C4-2B (cell line): Measurements from ENCODE around the gene AK8.

Source experiments
- H3K27ac ChIP-seq: fragments of 450-650 bp; 2 replicates; pipeline ENCODE4 v1.5.1; 2017
- ZFX ChIP-seq: fragments of 450-650 bp; IDR thresholded peaks from 2 replicates; pipeline ENCODE4 v1.6.1; 2017
- TF ChIP-seq, protein P1 (sequence below): fragments of 450-650 bp; conservative IDR thresholded peaks from 2 replicates; pipeline ENCODE4 v1.5.1; 2017; ENCODE audit warnings: mild to moderate bottlenecking

The AK8 gene

DNA sequence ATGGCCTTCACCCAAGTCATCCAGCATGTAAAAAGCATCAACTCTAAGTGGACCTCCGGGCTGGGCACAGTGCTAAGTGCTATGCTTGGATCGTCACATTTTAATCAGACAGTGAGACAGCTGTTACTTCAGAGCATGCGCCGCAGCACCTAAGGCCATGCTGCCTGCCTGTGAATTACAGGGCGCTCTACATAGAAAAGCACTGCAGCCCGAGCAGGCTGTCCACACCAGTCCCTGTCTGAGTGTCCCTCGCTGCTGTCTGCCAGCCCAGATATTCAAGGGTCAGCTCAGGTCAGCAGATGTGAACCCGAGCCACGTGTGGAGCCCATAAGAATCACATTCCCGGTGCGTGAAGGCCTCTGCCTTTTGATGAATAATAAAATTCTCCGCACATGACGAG lies 37.1 kb downstream of the AK8 start:
- TF ChIP-seq, protein P1, sequence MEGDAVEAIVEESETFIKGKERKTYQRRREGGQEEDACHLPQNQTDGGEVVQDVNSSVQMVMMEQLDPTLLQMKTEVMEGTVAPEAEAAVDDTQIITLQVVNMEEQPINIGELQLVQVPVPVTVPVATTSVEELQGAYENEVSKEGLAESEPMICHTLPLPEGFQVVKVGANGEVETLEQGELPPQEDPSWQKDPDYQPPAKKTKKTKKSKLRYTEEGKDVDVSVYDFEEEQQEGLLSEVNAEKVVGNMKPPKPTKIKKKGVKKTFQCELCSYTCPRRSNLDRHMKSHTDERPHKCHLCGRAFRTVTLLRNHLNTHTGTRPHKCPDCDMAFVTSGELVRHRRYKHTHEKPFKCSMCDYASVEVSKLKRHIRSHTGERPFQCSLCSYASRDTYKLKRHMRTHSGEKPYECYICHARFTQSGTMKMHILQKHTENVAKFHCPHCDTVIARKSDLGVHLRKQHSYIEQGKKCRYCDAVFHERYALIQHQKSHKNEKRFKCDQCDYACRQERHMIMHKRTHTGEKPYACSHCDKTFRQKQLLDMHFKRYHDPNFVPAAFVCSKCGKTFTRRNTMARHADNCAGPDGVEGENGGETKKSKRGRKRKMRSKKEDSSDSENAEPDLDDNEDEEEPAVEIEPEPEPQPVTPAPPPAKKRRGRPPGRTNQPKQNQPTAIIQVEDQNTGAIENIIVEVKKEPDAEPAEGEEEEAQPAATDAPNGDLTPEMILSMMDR, result no peak
- TF ChIP-seq ZFX, result no peak
- H3K27ac ChIP-seq, result no peak overlapping the region

DNA sequence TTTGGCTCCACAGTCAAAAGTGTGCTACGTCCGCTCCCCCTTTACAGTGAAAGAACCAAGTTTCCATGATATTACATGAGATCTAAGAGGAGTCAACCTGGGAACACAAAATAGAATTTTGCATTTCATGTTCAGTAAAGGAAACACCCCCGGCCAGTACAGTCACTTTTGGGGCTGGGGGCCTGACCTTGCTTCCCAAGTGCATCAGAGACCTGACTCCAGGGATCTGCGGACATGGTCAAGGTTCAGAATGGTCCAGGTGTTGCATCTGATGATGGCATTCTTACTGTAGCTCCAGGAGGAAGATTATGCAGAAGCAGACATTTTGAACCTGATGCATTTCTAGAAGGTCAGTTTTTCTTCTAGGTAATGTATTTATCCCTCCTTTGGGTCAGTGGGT lies 39.8 kb downstream of the AK8 start:
- TF ChIP-seq, protein P1, result no peak
- TF ChIP-seq ZFX, result no peak
- no peak overlapping the region for H3K27ac ChIP-seq

DNA sequence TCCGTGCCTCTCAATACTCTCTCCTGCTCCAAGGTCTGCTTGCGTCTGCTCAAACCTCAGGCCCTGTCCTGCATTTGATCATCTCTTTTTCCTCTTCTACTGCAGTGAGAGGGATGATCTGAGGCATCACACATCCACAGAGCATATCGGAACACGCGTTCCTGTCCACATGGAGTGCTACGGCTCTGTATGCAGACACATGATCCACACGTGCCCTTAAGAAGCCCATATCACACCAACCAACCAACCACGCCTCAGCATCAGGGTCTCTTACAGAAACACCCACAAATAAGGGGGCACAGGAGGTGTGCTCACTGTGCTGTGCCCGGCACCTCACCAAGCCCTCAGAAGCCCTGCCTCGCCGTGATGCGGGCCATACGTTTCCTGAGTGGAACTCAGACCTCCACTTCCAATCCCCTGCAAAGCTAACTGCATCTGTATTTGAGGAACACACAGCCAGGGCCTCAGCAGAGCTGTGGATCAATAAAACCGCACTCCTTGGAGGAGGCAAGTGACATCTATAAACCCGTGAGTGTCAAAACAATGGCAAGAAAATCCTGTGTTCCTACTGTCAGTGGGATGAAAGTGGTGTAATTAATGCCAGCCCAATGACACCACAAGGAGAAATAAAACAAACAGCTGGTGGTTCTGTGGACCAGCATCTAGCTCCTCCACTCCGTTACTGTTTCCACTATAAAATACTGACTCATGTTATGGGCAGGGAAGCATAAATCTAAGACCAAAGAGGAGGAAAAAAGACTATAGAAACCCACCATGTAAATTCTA lies 40.4 kb downstream of the AK8 start:
- TF ChIP-seq, protein P1, result no peak
- no peak for TF ChIP-seq ZFX
- H3K27ac ChIP-seq, result no peak overlapping the region

DNA sequence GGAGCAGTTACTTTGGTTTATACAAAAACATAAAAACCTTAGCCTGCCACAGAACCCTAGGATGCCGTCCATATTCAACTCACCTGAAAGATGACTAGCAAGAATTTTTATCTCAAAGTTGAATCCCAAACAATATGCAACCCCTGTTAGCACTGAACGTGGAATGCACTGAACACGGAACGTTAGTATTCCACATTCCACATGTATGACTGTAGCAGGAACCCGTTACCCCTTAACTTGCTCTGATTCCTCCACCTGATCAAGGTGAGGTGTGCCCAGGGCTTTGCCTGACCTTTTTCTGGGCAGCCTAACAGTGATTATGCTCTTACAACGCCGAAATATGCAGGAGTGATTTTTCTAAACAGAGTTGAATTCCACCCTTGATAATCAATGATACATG lies 43.7 kb downstream of the AK8 start:
- TF ChIP-seq ZFX, result no peak
- TF ChIP-seq, protein P1, result no peak

DNA sequence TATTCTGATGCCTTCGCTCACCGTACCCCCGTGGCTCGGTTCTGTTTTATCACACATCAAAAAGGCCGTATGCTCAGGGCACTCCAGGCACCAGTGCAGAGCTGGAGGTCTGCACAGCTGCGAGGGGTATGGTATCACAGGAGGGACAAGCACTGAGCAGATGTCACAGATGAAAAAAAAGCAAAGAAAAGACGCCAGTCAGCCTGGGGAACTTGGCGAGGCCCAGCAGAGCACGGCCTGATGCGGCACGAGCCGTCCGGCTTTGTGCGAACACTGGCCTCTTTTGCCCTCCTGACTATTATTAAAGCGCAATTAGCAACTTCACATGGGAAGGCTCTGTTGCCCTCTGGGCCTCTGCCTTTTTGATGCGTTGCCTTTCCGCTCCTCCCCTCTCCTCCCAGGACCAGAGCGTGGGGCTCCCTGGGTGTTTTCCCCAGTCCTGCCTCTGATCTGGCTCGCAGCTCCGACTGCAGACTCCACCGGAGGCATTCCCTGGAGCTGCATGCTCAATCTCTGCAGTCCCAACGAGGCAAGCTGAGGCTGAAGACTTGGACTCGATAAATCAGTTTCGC lies 44.4 kb downstream of the AK8 start:
- TF ChIP-seq, protein P1, result no peak
- TF ChIP-seq ZFX, result no peak

More for the DNA sequence above, 43.7 kb downstream of the AK8 start:
- H3K27ac ChIP-seq, result no peak overlapping the region

DNA sequence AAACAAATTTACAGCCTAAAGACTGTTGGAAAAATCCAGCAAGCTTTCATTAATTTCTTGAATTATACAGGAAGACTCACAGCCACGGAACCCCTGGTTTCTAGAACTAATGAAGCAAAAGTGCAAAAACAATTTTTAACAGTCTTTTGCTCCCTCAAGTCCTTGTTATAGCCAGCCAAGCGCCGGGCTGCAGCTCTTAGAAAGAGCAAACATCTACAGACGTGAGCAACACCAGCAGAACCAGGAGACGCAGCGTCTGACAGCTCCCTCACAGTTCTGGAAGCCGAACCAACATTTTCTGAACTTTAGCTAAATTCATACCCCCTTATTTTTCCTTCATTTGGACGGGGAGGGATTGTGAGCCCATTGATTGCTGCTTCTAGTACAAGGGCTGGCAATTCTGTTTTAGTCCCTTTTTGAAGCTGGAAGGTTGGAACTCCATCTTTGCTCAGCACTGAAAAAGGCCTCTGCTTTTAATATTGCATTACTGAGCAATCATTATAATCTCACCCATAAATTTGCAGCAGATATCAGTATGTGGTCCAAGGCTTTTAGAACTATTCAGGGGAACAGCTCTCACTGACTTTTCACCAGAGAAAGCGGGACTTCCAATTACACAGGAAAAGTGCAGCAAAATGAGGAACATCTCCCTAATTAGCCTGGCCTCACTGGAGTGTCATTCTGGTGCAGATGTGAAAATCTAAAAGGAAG lies 45.8 kb downstream of the AK8 start:
- H3K27ac ChIP-seq, result no peak overlapping the region
- TF ChIP-seq, protein P1, result no peak
- TF ChIP-seq ZFX, result no peak

More for the DNA sequence above, 44.4 kb downstream of the AK8 start:
- H3K27ac ChIP-seq, result no peak overlapping the region

DNA sequence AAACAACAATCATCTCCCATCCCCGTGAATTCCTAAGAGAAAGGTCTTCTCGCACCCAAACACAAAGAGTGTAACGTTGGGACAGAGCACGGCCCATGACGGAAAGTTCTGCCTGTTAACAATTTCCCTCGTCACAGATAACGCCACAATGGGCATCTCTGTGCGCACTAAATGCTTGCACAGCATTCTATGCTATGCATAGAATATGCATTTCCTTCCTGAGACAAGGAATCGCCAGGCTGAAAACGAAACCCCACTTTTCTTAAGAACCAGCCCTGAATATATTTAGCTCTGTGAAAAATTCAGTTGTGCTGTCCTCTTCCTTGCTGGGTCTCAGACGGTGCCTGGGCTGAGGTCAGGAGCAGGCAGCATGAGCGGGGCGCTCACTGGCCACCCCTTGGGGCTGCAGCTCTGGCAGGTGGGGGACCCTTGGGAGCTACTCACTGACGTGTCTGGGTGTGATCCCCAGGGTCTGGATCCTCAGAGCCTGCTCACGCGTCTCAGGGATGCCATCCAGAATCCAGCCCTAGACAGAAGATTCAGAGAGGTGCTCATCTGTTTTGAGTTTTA lies 49.8 kb downstream of the AK8 start:
- no peak overlapping the region for H3K27ac ChIP-seq
- TF ChIP-seq, protein P1, result no peak
- TF ChIP-seq ZFX, result no peak
